GM10266 (cell line): ENCODE results near the gene NPFFR1.

Experiments
- DNase-seq: peaks from one replicate; pipeline ENCODE4 v3.0.0; 2012; ENCODE audit errors: extremely low spot score
- CTCF ChIP-seq: IDR thresholded peaks from 2 replicates; pipeline ENCODE4 v1.5.1; 2012; ENCODE audit warnings: mild to moderate bottlenecking, low read depth; ENCODE audit not compliant: control insufficient read depth, insufficient read depth; ENCODE audit errors: missing control alignments

NPFFR1 gene

GRCh38 chr10:70328018-70328417 is 44.2 kb upstream of the NPFFR1 start:
- no peak for DNase-seq
- no peak for TF ChIP-seq CTCF

GRCh38 chr10:70324951-70325781 is 41.4 kb upstream of the NPFFR1 start:
- no peak for DNase-seq
- no peak for TF ChIP-seq CTCF

- DNase-seq, result peak; percentile 67
- peak; percentile 12 for TF ChIP-seq CTCF
Observed at GRCh38 chr10:70324339-70324861, 40.6 kb upstream of the NPFFR1 start.

DNA sequence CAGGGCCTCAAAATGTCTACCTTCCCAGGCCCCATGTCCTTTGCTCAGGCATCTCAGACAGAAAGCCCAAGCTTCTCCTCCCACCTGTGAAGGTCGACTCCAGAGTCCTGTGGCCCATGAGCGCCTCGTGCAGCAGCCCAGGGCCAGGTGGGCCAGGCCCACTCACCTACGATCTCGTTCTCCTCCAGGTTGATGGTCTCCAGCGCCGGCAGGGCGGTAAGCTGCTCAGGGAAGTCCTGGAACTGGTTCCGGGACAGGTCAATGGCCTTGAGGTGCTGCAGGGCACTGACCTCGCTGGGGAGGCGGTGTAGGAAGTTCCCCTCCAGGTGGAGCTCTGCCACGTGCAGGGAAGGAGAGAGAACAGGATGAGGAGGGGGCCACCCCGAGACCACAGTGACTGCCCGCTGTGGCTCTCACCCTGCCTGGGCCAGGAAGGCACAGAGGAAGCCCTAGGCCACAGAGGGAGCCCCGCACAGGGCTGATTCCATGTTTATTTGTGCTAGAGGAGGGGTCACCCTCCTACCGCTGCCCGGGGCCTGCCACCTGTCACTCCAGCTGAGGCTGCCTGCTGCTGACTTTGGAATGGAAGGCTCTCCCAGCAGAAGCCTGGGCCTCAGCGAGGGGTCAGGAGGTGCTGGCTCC is 40.0 kb upstream of the NPFFR1 start:
- no peak for DNase-seq
- peak; percentile 4 for TF ChIP-seq CTCF

DNA sequence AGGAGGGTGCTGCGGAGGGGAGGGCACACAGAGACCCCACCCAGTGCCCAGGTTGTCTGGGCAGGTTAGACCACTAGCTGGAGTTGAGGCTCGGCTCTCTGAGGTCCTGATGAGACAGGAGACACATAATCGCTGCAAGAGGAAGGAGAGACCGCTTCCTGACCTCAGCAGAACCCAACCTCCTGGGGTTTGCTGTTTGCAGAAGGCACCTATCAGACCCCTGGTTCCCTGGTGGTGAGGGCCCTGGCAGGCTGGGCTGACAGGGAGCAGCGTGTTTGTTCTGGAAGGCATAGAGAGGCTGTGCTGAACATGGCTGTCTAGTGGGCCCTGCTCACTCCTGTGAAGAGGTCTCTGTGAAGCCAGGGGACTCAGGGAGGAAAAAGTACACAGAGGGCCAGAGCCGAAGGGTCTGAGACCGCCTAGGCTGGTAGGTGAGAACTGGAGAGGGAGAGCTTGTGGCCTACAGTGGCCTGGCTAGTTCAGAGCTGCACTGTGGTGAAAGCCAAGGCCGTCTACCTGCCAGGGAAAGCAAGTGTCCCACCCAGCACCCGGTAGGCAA is 39.4 kb upstream of the NPFFR1 start:
- DNase-seq, result no peak
- no peak for TF ChIP-seq CTCF

DNA sequence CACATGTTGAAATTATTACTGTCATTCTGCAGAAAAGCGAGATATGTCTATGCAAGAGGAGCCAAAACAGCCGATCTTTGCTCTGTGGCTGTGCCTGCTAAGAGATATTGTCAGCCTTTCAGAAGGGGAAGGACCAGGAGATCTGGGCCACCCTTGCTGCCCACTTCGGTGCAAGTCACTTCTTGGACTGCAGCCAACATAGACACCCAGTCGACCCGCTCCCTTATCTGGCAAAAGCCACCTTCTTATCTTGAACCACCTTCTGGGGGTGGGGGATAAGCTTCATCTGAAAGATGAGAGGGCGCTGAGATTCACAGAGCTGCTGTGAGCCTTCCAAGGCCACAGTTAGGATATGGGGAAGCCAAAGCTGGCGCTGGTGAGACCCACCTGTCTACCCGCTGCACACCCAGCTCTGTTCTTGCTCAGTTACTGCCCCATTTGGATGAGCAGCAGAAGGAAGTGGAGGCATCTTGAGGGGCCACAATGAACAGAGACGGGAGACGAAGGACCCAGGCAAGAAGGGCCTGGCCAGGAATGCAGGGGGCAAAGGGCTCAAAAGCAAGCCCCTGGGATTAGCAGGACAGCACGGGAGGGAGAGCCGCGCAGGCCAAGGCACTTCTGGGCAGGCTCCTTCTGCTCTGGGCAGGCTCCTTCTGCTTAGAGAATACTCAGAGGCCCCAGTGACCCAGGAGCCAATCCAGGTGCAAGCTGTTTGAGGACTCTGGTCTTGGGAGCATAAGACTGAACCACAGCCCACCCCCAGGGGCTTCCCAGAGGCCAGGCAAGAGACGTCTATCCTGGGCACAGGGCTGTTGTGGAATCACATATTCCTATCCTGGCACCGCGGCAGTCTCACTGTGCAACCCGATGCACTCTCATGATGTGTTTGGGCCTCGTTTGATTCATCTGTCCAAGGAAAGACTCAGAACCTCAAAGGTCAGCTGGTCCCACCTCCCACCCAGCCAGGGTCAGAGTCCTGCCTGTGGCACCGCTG is 38.4 kb upstream of the NPFFR1 start:
- TF ChIP-seq CTCF, result no peak
- no peak for DNase-seq
